ENCODE measurements around the gene KRTAP10-2.

DNA sequence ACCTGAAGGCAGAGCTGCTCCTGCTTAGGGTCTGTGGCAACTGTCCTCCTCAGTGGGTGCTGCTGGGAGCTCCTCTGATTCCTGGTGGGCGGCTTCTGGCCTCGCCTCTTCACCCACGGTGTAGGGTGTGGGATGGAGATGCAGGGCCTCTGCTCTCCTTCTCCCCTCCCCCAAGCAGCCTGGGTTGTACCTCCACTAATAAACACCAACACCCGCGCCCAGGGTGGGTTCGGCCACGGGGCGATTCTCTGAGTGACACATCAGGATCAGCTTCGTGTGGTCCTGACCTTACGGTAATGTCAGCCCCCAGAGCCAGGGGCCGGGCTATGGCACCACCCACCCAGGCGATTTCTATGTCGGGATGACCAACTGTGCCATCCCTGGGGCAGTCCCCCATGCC is 35.0 kb downstream of the KRTAP10-2 start:
- TF ChIP-seq, protein P1, sequence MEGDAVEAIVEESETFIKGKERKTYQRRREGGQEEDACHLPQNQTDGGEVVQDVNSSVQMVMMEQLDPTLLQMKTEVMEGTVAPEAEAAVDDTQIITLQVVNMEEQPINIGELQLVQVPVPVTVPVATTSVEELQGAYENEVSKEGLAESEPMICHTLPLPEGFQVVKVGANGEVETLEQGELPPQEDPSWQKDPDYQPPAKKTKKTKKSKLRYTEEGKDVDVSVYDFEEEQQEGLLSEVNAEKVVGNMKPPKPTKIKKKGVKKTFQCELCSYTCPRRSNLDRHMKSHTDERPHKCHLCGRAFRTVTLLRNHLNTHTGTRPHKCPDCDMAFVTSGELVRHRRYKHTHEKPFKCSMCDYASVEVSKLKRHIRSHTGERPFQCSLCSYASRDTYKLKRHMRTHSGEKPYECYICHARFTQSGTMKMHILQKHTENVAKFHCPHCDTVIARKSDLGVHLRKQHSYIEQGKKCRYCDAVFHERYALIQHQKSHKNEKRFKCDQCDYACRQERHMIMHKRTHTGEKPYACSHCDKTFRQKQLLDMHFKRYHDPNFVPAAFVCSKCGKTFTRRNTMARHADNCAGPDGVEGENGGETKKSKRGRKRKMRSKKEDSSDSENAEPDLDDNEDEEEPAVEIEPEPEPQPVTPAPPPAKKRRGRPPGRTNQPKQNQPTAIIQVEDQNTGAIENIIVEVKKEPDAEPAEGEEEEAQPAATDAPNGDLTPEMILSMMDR (conservative IDR thresholded peaks at IDR 0.05; ENCODE audit: low read depth in 2 of 2), result no peak
- TF ChIP-seq EZH2 (IDR thresholded peaks at IDR 0.05; ENCODE audit: low read depth, unreplicated experiment), result no peak
- TF ChIP-seq POLR2AphosphoS5 (IDR thresholded peaks at IDR 0.05; ENCODE audit: low read depth), result no peak
- no peak for TF ChIP-seq EZH2phosphoT487 (IDR thresholded peaks at IDR 0.05; ENCODE audit: unreplicated experiment)
- TF ChIP-seq CREB1 (CRISPR knock-in tag; IDR thresholded peaks at IDR 0.05; ENCODE audit: low read depth), result no peak
- TF ChIP-seq ZNF114 (CRISPR knock-in tag; IDR thresholded peaks at IDR 0.05), result no peak
- no peak for TF ChIP-seq JUNB (IDR thresholded peaks at IDR 0.05; ENCODE audit: unreplicated experiment)
- no peak for TF ChIP-seq ZNF331 (CRISPR knock-in tag; IDR thresholded peaks at IDR 0.05; ENCODE audit: low read depth)
- TF ChIP-seq, protein P2, sequence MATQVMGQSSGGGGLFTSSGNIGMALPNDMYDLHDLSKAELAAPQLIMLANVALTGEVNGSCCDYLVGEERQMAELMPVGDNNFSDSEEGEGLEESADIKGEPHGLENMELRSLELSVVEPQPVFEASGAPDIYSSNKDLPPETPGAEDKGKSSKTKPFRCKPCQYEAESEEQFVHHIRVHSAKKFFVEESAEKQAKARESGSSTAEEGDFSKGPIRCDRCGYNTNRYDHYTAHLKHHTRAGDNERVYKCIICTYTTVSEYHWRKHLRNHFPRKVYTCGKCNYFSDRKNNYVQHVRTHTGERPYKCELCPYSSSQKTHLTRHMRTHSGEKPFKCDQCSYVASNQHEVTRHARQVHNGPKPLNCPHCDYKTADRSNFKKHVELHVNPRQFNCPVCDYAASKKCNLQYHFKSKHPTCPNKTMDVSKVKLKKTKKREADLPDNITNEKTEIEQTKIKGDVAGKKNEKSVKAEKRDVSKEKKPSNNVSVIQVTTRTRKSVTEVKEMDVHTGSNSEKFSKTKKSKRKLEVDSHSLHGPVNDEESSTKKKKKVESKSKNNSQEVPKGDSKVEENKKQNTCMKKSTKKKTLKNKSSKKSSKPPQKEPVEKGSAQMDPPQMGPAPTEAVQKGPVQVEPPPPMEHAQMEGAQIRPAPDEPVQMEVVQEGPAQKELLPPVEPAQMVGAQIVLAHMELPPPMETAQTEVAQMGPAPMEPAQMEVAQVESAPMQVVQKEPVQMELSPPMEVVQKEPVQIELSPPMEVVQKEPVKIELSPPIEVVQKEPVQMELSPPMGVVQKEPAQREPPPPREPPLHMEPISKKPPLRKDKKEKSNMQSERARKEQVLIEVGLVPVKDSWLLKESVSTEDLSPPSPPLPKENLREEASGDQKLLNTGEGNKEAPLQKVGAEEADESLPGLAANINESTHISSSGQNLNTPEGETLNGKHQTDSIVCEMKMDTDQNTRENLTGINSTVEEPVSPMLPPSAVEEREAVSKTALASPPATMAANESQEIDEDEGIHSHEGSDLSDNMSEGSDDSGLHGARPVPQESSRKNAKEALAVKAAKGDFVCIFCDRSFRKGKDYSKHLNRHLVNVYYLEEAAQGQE (IDR thresholded peaks at IDR 0.05; ENCODE audit: unreplicated experiment), result no peak
- TF ChIP-seq, protein P3, sequence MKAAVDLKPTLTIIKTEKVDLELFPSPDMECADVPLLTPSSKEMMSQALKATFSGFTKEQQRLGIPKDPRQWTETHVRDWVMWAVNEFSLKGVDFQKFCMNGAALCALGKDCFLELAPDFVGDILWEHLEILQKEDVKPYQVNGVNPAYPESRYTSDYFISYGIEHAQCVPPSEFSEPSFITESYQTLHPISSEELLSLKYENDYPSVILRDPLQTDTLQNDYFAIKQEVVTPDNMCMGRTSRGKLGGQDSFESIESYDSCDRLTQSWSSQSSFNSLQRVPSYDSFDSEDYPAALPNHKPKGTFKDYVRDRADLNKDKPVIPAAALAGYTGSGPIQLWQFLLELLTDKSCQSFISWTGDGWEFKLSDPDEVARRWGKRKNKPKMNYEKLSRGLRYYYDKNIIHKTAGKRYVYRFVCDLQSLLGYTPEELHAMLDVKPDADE (IDR thresholded peaks at IDR 0.05), result no peak
- no peak for TF ChIP-seq STAT1 (IDR thresholded peaks at IDR 0.05; ENCODE audit: unreplicated experiment)
- no peak for TF ChIP-seq ZNF462 (CRISPR knock-in tag; IDR thresholded peaks at IDR 0.05)
- TF ChIP-seq NANOG (IDR thresholded peaks at IDR 0.05; ENCODE audit: borderline replicate concordance), result no peak

All from GM23338 (cell line).